HL-60 (cell line): ENCODE results near the gene PRDM10.

Experiments
- POLR2AphosphoS5 ChIP-seq: IDR thresholded peaks from 2 replicates; pipeline ENCODE4 v1.6.1; 2012; ENCODE audit warnings: low read depth
- SPI1 ChIP-seq: IDR thresholded peaks from 2 replicates; pipeline ENCODE4 v1.6.1; 2012; ENCODE audit warnings: low read depth, mild to moderate bottlenecking, borderline replicate concordance
- TF ChIP-seq, protein P1 (sequence below): IDR thresholded peaks from one replicate; pipeline ENCODE4 v1.5.1; 2011; ENCODE audit warnings: low read length, control low read depth, inconsistent platforms; ENCODE audit not compliant: insufficient read depth

DNA sequence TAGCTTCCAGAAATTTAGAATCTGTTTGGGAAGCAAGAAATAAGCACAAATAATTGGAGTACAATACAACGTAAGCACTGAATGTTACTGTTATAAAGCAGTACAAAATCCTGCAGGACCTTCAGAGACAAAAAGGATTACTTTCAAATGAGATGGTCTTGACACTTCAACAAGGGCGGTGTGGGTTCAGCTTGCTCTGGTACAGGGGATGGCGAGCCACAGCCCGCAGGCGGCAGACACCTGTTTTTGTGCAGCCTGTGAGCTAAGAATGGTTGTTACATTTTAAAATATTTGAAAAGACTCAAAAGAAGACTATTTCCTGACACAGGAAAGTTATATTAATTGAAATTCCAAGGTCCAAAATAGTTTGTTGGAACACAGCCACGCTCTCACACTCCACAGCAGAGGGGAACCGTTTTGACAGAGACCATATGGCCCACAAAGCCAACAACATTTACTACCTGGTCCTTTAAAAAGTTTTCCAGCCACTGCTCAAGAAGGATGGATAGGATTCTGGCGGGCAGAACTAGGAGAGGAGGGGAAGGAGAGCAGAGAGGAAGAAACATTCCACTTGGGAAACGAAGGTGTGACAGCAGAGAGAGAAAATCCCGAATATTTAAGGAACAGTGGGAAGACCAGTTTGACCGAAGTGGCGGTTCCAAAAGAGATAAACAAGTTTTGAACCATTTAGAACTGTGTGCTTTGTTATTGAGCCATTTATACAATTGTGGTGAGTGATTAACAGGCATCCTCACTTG, 6.3 kb downstream of the PRDM10 start:
- TF ChIP-seq, protein P1, sequence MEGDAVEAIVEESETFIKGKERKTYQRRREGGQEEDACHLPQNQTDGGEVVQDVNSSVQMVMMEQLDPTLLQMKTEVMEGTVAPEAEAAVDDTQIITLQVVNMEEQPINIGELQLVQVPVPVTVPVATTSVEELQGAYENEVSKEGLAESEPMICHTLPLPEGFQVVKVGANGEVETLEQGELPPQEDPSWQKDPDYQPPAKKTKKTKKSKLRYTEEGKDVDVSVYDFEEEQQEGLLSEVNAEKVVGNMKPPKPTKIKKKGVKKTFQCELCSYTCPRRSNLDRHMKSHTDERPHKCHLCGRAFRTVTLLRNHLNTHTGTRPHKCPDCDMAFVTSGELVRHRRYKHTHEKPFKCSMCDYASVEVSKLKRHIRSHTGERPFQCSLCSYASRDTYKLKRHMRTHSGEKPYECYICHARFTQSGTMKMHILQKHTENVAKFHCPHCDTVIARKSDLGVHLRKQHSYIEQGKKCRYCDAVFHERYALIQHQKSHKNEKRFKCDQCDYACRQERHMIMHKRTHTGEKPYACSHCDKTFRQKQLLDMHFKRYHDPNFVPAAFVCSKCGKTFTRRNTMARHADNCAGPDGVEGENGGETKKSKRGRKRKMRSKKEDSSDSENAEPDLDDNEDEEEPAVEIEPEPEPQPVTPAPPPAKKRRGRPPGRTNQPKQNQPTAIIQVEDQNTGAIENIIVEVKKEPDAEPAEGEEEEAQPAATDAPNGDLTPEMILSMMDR: no peak
- no peak for TF ChIP-seq POLR2AphosphoS5
- no peak for TF ChIP-seq SPI1
